HG03039 (cell line): Measurements from ENCODE around the gene SETBP1.
A peak's percentile ranks its signal among the peaks of the same experiment; 100 is the strongest.

ENCODE experiments used
- ATAC-seq: cut with Tn5 transposase; IDR thresholded peaks from one replicate; pipeline ENCODE4 v1.9.1; 2021; ENCODE audit warnings: mild to moderate bottlenecking, moderate library complexity; ENCODE audit not compliant: unreplicated experiment

Gene SETBP1

DNA sequence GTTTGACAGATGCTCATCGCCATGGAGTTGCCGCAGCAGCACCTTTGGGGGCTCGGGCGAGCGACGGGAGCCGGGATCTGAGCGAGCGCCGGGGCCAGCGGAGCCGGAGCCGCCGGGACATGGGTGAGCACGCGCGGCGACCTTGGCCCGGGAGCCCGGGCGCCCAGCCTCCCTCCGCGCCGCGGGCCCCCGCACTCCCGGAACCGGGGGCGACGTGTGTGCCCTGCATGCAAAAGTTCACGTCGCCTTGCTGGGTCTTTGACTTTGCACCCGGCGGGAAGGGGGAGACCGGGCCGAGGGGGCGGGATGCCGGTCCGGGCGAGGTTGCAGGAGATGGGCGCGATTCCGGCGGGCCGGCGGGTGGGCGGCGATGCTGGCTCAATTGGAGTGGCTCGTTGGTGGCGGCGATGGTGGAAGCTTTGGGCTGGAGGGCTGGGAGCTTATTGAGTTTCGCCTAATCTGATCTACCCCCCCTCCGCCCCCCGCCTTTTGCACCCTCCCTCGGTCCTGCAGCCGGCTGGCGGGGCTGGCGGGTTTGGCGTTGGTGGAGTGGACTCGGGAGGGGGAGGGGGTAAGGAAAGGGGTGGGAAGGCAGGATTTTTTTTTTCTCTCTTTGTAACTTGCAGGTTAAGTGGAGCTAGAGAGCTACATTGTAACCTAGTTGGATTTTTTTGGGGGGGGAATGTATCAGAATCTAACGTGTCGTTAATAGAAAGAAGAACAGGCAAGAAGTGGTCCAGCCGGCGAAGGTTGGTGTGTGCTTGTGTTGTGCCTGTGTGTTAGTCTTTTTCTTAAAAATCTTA lies at the start of gene SETBP1:
Gene SETBP1, plus strand, starts transcription at position 616 of the 803 bp plus-strand sequence. CDS start 20,459 bp downstream, outside the sequence.
- ATAC-seq: peak; percentile 25

DNA sequence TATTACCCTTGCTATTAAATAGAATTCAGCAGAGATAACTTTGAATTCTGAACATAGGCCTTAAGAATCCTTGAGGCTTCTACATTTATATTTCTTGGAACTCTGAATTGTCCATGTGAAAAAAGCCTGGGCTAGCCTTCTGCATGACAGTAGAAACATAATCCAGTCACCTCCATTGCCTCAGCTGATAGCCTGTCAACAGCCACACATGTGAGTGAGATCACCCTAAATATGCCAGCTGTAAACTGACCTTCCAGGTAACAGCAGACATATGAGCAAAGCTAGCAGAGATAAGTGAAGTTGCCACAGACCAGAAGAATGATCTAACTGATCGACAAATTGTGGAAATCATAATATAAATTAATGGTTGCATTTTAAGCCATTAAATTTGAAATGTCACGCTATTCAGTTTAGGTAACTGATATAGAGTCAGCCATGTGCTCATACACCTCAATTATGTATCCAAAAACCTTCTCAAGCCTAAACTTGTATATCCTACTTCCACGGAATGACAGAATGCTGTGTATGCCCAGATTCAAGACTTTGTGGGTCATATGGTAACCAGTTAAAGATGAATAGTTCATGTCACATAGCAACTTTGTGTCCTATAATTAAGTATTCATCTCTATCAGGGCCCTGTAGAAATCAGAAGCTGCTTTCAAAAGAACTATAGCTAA lies 48.1 kb upstream of the SETBP1 start:
- no peak for ATAC-seq

DNA sequence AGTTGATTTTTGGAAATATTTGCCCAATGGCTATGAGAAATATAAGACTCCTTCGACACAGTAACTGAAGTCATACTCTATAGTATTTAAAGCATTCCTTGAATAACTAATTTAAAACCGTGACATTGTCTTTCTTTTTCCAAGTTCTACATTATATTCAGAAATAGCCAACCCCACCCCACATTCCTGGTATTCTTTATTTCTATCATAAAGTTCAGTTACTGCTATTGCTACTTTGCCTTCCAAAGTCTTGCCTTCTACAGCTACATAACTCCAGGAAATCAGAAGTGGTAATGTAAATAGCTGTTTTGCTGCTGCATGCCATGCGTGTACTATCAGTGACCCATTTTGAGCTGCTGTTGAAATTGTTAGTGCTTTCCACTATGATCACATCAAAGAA lies 45.1 kb upstream of the SETBP1 start:
- no peak for ATAC-seq

DNA sequence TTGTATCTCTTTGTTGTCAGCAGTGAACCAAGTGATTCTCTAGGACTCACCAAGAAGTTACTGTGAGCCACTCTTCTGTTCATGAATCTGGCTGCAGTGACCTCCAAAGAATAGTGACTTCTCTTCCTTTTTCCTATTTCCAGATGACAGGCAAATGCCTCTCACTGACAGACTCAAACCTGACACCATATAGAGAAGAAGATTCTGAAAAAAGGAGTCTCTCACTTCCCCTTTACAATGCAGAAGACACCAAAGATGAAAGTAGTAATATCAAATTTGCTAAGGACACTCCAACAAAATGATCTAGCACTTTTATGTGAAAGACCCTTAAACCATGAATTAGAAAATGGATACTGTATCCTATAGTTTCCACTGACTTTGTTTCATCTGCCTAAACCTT lies 44.4 kb upstream of the SETBP1 start:
- ATAC-seq: no peak

DNA sequence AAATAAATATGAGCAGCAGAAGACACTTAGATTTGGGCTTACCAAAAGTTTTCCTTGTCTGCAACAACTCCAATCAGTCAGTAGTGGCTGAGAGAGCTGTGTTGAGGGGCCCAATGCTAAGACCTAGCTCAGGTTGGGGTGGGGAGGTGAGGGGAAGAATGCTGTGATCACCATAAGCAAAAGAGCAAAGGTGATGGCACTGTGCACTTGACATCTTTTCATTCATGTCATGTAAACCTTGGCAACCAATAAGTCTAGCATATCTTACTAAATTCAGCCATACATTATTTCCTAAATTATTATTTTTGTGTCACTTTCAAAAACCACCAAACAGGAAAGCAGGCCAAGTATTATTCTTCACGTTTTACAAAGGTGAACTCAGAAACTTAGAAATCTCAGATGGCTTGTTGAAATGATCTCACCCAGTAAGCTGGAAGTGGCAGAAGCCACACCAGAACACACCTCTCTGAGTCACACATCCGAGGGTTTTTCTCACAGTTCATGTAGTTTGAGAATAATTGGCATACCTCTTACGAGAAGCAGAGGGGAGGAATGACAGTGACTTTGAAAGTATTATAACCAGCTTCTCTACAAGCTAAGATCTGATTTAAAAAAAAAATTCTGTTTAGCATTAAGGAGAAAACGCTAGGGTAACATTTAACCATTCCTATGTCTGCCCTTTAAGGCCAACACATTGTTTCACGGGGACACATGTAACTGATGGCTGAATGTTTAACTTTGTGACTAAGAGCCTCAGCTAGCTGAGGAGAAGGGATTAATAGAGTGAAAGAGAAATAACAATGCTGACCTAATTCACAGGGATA lies 43.3 kb upstream of the SETBP1 start:
- no peak for ATAC-seq

DNA sequence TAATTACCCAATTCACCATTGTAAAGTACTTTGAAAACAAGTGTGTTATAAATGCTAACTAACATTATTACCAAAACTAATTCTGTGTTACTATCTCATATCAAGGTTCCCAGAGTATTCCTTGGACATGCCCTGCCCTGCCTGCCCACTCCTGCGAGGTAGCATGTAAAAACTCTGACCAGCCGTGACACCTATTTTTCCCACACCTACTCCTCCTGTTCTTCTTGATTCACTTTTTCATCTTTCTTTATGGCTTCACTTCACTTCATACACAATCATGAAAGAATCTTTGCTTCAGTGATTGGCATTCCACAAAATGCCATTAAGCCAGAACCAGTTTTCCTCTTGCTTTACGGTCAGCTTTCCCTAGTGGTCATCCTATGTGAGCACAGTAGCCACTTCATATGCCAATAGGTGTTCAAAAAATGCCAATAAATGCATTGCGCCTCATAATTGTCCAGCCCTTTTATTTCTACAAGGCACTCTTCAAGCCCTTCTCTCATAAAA lies 42.6 kb upstream of the SETBP1 start:
- no peak for ATAC-seq

DNA sequence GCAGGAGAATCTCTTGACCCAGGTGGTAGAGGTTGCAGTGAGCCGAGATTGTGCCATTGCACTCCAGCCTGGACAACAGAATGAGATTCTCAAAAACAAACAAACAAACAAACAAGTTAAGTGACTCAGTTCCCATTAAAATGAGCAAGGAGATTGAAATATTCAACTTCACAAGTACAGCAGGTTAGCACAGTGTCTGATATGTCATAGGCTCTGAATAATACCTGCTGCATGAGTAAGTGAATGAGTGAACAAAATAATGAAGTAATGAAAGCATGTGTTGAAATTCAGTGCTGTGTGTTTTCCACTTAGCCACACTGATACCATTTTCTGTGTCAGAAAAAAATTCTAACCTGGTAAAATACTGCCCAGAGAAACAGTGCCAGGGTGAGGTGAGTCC lies 41.9 kb upstream of the SETBP1 start:
- ATAC-seq: no peak

DNA sequence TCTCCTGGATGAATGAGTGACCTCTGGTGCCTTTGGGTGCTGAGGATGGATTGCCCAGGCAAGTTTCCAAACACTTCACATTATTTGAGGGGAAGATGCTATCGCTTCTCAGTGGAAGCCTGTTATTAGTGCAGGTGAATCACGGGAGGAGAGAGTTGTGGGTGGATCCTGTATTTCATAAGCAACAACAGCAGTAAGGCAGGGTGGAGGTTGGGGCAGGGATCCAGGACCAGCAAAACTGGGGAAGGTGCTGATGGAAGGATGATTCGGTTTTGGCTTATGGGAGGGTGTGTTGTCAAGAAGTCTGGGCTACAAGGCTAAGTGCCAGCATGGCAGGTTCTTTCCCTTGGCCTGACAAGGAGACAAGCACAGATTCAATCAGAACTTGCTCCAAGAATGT lies 37.7 kb upstream of the SETBP1 start:
- ATAC-seq: no peak

DNA sequence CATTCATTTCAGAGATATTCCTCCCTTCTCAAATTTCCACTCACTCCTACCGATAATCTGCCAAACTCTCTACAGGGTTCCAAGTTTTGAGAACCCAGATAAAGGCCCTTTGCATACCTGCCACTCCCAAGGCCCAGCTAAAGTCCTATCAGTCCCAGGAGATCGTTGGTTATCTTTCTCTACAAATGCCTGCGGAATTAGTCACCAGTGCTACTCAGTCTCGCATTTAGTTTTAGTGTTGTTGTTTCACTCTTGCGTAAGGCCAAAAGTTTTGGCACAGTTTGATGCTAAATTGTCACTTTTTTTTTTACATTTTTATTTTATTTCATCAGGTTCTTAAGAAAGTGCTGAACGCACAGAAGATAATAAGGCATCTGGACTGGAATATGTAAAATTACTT lies 29.2 kb upstream of the SETBP1 start:
- no peak for ATAC-seq

DNA sequence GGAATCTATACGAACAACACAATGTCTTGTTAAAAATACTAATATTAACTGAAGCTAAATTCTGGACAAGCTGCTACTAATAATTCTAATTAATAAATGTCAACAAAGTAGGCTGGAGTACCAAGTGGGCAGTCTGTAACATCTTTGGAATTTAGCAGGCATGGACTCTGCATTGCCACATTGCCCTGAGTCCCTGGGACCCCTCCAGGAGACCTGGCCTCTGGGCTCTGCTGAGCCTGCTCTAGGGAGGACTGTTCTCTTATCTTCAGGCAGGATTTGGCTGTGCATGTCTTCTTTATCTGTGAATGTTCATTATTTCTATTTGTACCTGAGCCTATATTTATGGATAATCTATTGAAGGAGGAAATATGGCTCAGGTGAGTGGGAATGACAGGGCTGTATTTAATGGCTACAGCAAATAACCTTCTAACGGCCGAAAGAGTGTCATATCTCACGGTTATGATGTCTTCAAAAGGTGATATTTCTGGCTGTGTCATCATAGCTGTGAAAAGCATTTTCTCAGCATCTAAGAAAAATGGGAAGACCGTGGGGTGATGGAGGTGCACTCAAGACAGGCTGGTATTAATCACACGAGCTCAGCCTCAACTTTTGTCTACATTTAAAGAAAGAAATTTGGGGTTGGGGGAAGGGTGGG lies 28.6 kb upstream of the SETBP1 start:
- no peak for ATAC-seq

DNA sequence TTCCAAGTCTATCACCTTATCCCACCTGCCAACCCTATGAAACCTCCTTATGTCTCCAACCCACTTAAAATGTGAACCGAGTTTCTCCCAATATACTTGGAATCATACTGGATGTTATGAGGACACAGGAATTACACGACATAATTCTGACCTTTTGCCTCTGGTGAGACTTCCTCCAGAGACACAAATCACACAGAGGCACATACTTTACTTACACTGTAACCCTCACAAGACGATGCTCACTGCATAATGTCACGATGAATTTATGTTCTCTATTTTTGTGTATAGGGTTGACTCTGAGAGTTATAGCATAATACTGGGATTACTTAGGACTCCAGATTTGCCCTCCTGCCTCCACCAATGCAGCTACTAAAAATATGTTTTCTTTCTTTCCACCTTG lies 28.0 kb upstream of the SETBP1 start:
- ATAC-seq: no peak

DNA sequence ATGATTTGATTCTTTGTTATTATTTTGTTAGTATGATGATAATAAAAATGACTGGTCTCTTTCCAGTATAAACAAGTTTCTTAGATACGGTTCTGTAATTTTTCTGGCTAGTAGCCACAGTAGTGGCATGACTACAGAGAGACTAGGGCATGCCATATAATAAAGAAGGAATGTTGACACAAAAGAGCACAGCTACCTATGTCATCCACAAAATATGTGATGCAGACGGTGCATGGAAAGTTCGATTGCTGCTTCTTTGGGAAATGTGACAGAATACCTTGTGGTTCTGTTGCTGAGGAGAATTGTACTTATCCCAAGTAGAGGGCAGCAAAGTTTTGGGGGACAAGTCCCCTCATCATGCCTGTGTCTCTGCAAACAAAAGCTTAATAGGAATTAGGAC lies 26.1 kb upstream of the SETBP1 start:
- ATAC-seq: no peak

DNA sequence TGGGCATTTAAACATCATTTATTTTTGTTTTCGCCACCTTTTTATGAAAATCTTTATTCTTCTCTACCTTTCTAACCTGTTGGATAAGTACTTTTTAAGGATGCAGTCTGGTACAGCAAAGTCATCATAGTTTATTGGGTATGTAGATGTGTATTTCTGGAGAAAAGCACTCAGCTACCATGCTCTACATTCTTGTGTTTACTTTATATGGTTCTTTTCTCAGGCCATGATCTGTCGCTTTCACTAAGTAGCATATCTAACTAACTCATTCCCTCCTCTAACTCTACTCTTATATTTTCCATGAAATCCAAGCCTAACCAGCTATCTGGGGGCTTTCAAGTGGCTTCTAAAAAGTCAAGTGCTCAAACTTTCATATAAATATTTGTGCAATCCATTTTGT lies 25.3 kb upstream of the SETBP1 start:
- no peak for ATAC-seq

DNA sequence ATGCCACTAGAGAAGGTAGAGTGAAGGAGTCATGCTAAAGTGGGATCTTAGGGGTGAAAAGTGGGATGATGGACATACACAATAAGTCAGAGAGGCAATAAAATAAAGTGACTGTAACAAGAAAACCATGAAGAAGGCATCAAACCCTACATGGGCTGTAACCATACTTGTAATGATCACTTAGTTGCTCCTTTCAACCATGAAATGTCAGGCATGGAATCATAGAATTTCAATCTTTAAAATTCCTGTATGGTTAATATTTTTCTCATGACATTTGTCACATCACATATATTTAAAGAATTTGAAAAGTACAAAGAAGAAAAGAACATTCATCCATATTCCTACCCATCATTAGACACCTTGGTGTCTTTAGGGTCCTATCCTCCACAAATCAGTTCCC lies 20.9 kb upstream of the SETBP1 start:
- no peak for ATAC-seq

DNA sequence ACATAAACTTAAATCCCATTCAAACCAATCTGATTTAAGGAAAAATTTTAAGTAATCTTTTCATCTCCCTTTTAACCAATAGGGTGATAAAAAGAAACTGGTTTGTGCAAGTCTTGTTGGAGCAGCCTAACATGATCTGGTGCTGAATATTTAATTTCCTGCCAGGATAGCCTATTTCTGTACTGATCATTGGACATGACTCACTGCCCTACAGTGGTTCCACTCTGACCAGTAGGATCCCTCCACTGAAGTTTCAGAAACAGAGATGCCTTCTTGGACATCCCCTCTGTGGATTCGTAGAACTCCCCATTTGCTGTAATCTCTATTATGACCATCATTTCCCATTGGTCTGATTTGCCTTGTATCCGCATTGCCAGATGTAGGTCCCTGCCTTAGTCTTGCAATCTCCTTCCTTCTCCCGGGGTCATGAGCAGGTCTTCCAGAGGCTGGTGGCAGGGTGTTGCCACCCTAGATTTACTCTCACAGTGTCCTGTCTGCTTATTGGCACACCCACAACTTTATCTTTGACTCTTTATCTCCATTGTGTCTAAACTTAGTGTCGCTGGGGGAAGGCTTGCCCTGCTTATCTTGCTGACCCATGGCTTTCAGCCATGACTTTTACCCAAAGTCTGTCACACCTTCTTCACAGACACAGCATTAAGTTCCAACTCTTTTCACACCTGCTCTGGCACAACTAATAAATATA lies 12.3 kb upstream of the SETBP1 start:
- no peak for ATAC-seq

DNA sequence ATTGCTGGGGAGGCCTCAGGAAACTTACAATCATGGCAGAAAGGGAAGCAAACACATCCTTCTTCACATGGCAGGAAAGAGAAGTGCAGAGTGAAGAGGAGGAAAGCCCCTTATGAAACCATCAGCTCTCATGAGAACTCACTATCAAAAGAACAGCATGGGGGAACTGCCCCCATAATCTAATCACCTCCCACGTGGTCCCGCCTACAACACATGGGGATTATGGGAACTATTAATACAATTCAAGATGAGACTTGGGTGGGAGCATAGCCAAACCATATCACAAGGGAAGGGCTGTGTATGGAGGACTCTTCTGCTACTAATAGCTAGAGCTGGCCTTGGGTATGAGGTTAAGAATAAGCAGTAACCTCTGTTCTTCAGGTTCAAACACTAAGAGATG lies 8.8 kb upstream of the SETBP1 start:
- no peak for ATAC-seq

DNA sequence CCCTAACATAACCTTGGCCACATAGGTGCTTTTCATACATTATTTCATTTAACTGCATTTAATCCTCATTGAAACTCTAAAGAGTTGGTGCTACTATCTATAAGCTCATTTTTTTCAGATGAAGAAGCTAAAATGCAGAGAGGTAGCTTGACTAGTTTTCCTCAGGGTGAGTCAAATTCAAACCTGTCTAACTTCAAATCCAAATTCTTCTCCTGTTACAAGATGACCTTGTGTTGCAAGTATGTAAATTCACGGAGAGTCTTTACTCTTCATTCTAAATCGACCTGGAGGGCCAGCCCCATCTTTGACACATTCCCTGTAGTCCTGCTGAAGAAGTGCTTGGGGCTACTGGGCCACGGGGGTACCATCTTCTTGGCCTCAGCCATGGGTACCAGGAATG lies 8.2 kb upstream of the SETBP1 start:
- no peak for ATAC-seq

DNA sequence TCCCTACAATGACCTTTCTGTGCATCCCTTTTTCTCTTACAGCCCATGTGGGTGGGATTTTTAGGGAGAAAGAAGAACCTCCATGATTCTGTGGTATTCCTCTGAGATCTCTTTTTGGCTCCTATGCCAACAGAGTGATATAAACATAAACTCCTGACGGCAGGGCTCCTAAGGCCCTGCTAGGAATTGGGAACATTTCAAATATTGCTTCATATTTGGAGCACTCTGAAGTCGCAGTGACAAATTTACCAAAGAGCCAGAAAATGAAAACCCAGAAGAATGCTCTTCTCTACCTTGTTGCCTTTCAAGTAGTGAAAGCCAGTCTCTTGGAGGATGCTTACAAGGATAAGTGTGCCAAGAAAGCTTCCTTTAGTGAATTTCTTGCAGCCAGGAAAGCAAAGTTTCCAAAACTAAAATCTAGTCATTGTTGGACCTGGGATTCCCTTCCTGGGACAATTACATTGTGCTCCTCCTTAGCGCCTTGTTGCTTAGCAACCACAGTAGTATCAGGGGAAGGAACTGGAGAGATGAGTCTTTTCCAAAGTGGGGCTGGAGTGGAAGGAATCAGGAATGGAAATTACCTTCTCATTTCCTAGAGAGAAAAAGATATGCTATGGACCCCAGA lies 7.3 kb upstream of the SETBP1 start:
- no peak for ATAC-seq

DNA sequence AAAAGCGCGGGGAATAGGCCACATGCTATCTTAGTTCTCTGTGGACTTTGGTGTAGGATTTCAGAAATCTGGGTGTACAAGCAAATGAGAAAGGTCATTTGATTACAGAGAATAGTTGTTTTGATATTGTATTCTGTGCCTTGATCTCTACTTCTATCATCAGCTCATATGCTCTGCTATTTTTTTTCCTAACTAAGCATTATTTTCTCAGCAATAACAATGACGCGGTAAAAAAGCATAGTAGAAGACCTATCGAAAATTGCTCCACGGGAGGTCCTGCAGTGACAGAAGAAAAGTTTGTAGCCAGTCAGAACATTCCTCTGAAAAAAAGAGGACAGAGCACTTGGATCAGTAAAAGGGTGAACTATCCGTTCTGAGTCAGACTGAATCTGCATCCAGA lies 2.8 kb upstream of the SETBP1 start:
- no peak for ATAC-seq

DNA sequence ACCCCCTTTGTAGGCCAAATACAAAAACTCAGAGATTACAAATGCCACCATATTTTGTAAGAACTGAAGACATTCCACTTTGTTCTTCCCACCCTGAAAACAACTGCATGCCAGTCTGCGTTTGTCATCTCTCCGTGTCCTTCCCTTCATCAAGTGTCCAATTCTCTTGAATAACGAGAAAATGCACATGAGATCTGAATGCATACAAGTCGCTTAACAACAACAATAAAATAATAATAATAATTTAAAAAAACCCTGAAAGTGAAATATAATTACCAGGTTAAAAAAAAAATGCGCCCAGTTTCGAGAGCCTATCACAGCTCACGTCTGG lies 2.0 kb upstream of the SETBP1 start:
- no peak for ATAC-seq
